HEK293T (cell line): ENCODE data around the gene RPUSD2.

ENCODE experiments used
- BHLHE40 ChIP-seq: fragments of 450-650 bp; IDR thresholded peaks from 2 replicates; pipeline ENCODE4 v1.6.1; 2016; ENCODE audit warnings: mild to moderate bottlenecking, moderate library complexity, borderline replicate concordance
- ELF4 ChIP-seq: fragments of 450-650 bp; IDR thresholded peaks from 2 replicates; pipeline ENCODE4 v1.6.1; 2017; ENCODE audit warnings: antibody characterized with exemption
- FOXA1 ChIP-seq: fragments of 450-650 bp; IDR thresholded peaks from 2 replicates; pipeline ENCODE4 v1.6.1; 2016; ENCODE audit warnings: mild to moderate bottlenecking
- FOXM1 ChIP-seq: fragments of 450-650 bp; IDR thresholded peaks from 2 replicates; pipeline ENCODE4 v1.6.1; 2017; ENCODE audit warnings: mild to moderate bottlenecking, borderline replicate concordance
- HDGF ChIP-seq: fragments of 450-650 bp; IDR thresholded peaks from 2 replicates; pipeline ENCODE4 v1.6.1; 2017; ENCODE audit warnings: antibody characterized with exemption, borderline replicate concordance
- L3MBTL2 ChIP-seq: fragments of 450-650 bp; conservative IDR thresholded peaks from 2 replicates; pipeline ENCODE4 v1.6.1; 2016; ENCODE audit warnings: mild to moderate bottlenecking
- SP1 ChIP-seq: fragments of 450-650 bp; IDR thresholded peaks from 2 replicates; pipeline ENCODE4 v1.6.1; 2017
- SUZ12 ChIP-seq: fragments of 450-650 bp; IDR thresholded peaks from 2 replicates; pipeline ENCODE4 v1.6.1; 2016; ENCODE audit warnings: mild to moderate bottlenecking
- TARDBP ChIP-seq: fragments of 450-650 bp; IDR thresholded peaks from 2 replicates; pipeline ENCODE4 v1.6.1; 2016
- ZNF384 ChIP-seq: fragments of 450-650 bp; IDR thresholded peaks from 2 replicates; pipeline ENCODE4 v1.6.1; 2016

- no peak for TF ChIP-seq ELF4
- no peak for TF ChIP-seq SP1
- no peak for TF ChIP-seq TARDBP
- no peak for TF ChIP-seq L3MBTL2
- TF ChIP-seq FOXM1, result no peak
- TF ChIP-seq FOXA1, result no peak
- no peak for TF ChIP-seq BHLHE40
- TF ChIP-seq SUZ12, result no peak
- TF ChIP-seq ZNF384, result no peak
- no peak for TF ChIP-seq HDGF
Observed at GRCh38 chr15:40598672-40599071, 29.6 kb downstream of the RPUSD2 start.
